Brain pericyte (primary cell): Measurements from ENCODE around the gene OSBPL2.

Experiments used
- DNase-seq: peaks from one replicate; pipeline ENCODE4 v3.0.0-alpha.2; 2012; ENCODE audit warnings: low read depth, low spot score

OSBPL2 gene

GRCh38 chr20:62206388-62206775 is 31.9 kb upstream of the OSBPL2 start:
- DNase-seq = no peak

- no peak for DNase-seq
These were observed 30.1 kb upstream of the OSBPL2 start for GRCh38 chr20:62208061-62208794.

- DNase-seq = no peak
These were observed 29.2 kb upstream of the OSBPL2 start for GRCh38 chr20:62208795-62209755.

DNA sequence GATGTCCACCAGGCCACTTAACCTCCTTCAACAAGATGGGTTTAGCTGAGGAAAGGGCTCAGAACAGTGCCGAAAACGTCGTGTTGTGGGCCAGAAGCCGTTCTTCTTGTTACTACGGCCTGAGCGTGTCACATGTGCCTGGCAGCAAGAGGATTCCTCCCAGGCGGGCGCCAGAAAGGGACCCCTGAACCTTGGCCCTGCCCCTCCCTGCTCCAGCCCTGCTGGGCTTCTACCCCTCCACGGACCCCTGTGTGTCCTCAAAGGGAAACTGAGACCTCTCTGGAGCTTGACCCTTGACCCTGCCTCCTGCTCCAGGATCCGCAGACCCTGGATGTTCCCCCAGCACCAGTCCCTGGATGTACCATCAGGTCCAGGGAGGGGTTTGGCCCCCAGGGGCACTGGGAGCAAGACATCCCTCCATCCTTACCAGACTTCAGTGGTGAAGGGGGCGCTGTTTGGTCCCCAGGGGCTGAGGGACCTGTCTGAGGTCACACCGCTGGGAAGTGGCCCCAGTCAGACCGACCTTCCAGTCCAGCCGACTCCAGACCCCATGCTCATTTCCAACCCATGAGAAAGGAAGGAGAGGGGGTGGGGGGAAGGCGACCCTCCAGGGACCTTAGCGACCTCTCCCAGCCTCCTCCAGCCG is 28.3 kb upstream of the OSBPL2 start:
- DNase-seq = no peak

DNA sequence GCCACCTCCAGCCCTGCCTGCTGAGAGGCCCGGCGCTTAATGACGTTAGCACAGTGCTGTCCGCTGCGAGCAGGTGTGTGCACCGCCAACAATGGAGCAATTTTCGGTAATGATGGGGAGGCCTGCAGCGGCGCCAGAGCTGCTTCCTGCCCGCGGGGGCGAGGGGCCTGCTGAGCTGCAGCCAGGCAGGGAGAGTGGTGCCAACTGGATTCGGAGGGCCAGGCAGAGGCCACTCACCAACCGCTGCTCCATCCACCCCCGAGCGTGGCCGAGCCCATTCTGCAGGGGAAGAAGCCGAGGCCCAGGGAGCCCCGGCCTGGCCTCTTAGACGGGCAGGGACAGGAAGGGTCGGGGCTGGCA is 27.8 kb upstream of the OSBPL2 start:
- DNase-seq = no peak

GRCh38 chr20:62211216-62211615 is 27.1 kb upstream of the OSBPL2 start:
- no peak for DNase-seq

DNA sequence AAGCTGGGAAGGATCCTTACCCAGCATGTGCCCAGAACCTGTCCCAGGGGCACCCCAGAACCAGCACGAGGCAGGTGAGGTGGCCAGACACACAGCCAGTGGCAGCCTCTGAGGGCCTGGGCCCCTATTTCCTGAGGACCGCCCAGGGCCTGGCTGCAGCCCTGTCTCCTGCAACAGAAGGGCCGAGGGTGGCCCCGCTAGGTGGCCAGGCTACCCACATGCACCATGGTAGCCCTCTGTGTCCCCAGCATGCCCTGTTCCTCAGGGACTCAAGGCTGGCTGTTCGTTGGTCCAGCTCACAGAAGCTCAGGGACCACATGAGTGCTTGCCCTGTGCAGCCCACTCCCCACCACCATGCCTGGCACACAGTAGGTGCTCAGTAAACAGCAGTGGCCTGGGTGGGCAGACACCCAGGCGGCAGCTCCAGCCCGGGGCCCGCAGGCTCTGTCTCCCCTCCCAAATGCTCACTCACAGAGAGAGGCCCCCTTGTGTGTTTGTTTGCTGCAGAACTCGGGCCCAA is 26.5 kb upstream of the OSBPL2 start:
- no peak for DNase-seq

DNA sequence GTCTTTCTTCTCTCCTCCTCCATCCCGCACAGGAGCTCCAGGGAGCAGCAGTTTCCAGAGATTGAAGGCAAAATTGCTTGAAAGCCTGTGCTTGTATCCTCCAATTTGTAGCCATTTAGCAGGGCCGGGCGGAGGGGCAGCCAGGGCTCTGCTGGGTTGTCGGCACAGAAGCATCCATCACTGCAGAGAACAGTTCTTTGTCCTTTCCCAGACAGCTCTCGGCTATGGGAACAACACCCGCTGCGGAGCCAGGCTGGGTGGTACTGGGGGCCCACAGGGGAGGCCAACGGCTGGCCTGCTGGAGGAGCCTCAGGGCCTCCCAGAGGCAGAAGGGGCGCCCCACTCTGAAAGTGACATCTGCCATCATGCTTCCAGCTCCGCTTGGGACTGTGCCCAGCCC is 26.0 kb upstream of the OSBPL2 start:
- no peak for DNase-seq

- DNase-seq = no peak
These were observed 24.3 kb upstream of the OSBPL2 start for GRCh38 chr20:62214067-62214466.

GRCh38 chr20:62215020-62215990 is 23.0 kb upstream of the OSBPL2 start:
- no peak for DNase-seq

GRCh38 chr20:62215991-62216635 is 22.2 kb upstream of the OSBPL2 start:
- DNase-seq = no peak

GRCh38 chr20:62216636-62217566 is 21.4 kb upstream of the OSBPL2 start:
- DNase-seq = no peak

GRCh38 chr20:62217913-62218773 is 20.2 kb upstream of the OSBPL2 start:
- DNase-seq = no peak

GRCh38 chr20:62219101-62219991 is 19.0 kb upstream of the OSBPL2 start:
- no peak for DNase-seq

- no peak for DNase-seq
These were observed 18.2 kb upstream of the OSBPL2 start, which contains the start of gene HRH3 for GRCh38 chr20:62219992-62220665. Gene HRH3, minus strand, starts transcription at chr20:62220278. Its CDS starts 308 bp downstream, at chr20:62219970.

DNA sequence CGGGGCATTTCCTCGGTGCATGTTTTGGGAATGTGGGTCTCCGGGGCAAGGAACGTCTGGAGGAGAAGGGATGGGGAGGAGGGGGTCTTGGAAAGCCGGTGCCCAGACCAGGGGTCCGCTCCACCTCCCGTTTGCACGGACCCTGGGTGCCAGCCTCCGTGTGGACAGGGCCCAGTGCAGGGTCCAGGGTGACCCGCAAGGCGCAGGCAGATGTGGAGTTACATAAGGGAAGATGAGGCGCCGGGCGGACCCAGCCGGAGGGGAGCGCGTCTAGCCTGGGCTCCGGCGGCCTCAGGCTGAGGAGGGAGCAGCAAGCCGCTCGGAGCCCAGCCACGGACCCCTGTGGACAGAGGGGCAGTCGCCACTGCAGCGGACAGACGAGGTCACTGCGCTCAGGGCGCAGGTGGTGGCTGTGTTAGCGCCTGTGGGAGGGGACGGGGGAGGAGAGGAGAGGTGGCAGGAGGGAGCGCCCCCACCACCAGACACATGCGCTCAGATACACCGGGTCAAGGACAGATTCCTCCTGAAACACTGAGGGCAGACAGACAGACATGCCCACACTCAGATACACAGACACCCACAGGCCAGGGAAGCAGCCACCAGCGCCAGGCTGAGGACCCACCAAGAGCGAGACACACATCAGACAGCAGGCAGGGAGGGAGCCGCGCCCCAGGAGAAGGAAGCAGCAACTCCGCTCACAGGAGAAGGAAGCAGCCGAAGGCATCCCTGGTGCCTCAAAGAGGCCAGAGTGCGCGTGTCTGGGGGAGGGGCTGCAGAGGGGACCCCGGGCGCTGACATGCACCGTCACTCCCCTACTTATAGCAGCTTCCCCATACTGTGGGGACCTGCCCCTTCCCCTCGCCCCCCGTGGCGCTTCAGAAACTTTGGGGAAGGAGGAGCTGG is 17.4 kb upstream of the OSBPL2 start:
- DNase-seq = no peak
